GM06990 (cell line): ENCODE measurements around the gene SLC35F3.

ENCODE experiments used
- DNase-seq: peaks from one replicate; pipeline ENCODE4 v3.0.0-alpha.2; 2011; ENCODE audit not compliant: insufficient read length; ENCODE audit errors: extremely low read depth
- H3K27me3 ChIP-seq: replicated peaks from 2 replicates; pipeline ENCODE4 v1.6.0; 2011; ENCODE audit warnings: low read length; ENCODE audit not compliant: control insufficient read depth, insufficient read depth
- H3K36me3 ChIP-seq: 2 replicates; pipeline ENCODE4 v1.5.1; 2011; ENCODE audit warnings: low read length; ENCODE audit not compliant: control insufficient read depth, insufficient read depth
- H3K4me3 ChIP-seq: replicated peaks from 2 replicates; pipeline ENCODE4 v1.5.1; 2011; ENCODE audit warnings: low read depth, mild to moderate bottlenecking, control low read depth, low read length
- CTCF ChIP-seq: IDR thresholded peaks from 2 replicates; pipeline ENCODE4 v1.5.1; 2011; ENCODE audit warnings: low read length, control low read depth, mild to moderate bottlenecking, inconsistent platforms; ENCODE audit not compliant: insufficient read depth, poor library complexity, severe bottlenecking

The SLC35F3 gene

GRCh38 chr1:234326497-234327366 is 422.3 kb downstream of the SLC35F3 start:
- Histone ChIP-seq H3K4me3 (peak overlapping the region; percentile 61), H3K27me3 (no peaks in the 10 kb centered on the region; the same call in 1 of the 2 replicates), H3K36me3 (no peaks in the 10 kb centered on the region)
- DNase-seq: peak; percentile 38
- peak; percentile 90 for TF ChIP-seq CTCF

- DNase-seq: no peak
- no peak overlapping the region for H3K4me3 ChIP-seq
- H3K36me3 ChIP-seq: no peaks in the 10 kb centered on the region
- no peak for TF ChIP-seq CTCF
- no peaks in the 10 kb centered on the region; the same call in 1 of the 2 replicates for H3K27me3 ChIP-seq
These were observed 423.2 kb downstream of the SLC35F3 start for GRCh38 chr1:234327577-234328164.

- H3K36me3 ChIP-seq: no peaks in the 10 kb centered on the region
- H3K27me3 ChIP-seq: no peaks in the 10 kb centered on the region
- no peak for DNase-seq
- no peak for TF ChIP-seq CTCF
- no peak overlapping the region for H3K4me3 ChIP-seq
These were observed 426.4 kb downstream of the SLC35F3 start for GRCh38 chr1:234330843-234331215.

- DNase-seq: no peak
- Histone ChIP-seq H3K36me3 (no peaks in the 10 kb centered on the region), H3K4me3 (no peak overlapping the region), H3K27me3 (no peaks in the 10 kb centered on the region)
- no peak for TF ChIP-seq CTCF
These were observed 427.0 kb downstream of the SLC35F3 start for GRCh38 chr1:234331507-234331906.

- Histone ChIP-seq H3K36me3 (no peaks in the 10 kb centered on the region), H3K27me3 (no peaks in the 10 kb centered on the region), H3K4me3 (no peak overlapping the region)
- TF ChIP-seq CTCF: no peak
- no peak for DNase-seq
These were observed 431.9 kb downstream of the SLC35F3 start for GRCh38 chr1:234336359-234336758.
